A549 (cell line): ENCODE results near the gene DIP2C.

ENCODE experiments used
- CHD4 ChIP-seq: fragments of 200-600 bp; sonication (generic); IDR thresholded peaks from 2 replicates; pipeline ENCODE4 v1.6.1; 2016; ENCODE audit warnings: antibody characterized with exemption, mild to moderate bottlenecking, borderline replicate concordance
- MAZ ChIP-seq: fragments of 150-350 bp; IDR thresholded peaks from 2 replicates; pipeline ENCODE4 v1.6.1; 2014; ENCODE audit warnings: antibody characterized with exemption, low read depth, low read length, borderline replicate concordance
- POLR2A ChIP-seq: IDR thresholded peaks from 2 replicates; pipeline ENCODE4 v1.6.1; 2012; ENCODE audit warnings: mild to moderate bottlenecking, low read length
- REST ChIP-seq: fragments of 200-600 bp; sonication (generic); IDR thresholded peaks from 2 replicates; pipeline ENCODE4 v1.6.1; 2016; ENCODE audit warnings: antibody characterized with exemption, mild to moderate bottlenecking, moderate library complexity
- ZC3H11A ChIP-seq: fragments of 450-650 bp; IDR thresholded peaks from 2 replicates; pipeline ENCODE4 v1.6.1; 2014; ENCODE audit warnings: antibody characterized with exemption, mild to moderate bottlenecking
- ZSCAN20 ChIP-seq: fragments of 250-450 bp; sonication (Bioruptor Pico); IDR thresholded peaks from 2 replicates; pipeline ENCODE4 v1.8.0; 2022; ENCODE audit warnings: mild to moderate bottlenecking, moderate library complexity
- TF ChIP-seq, protein P1 (sequence below): fragments of 250-450 bp; sonication (Bioruptor Pico); IDR thresholded peaks from 2 replicates; pipeline ENCODE4 v1.5.0; 2021; ENCODE audit warnings: mild to moderate bottlenecking, moderate library complexity, borderline replicate concordance

GRCh38 chr10:500876-501275, 188.6 kb downstream of the DIP2C start:
- no peak for TF ChIP-seq ZSCAN20 (CRISPR knock-in tag)
- TF ChIP-seq ZC3H11A: no peak
- TF ChIP-seq CHD4: no peak
- TF ChIP-seq, protein P1, sequence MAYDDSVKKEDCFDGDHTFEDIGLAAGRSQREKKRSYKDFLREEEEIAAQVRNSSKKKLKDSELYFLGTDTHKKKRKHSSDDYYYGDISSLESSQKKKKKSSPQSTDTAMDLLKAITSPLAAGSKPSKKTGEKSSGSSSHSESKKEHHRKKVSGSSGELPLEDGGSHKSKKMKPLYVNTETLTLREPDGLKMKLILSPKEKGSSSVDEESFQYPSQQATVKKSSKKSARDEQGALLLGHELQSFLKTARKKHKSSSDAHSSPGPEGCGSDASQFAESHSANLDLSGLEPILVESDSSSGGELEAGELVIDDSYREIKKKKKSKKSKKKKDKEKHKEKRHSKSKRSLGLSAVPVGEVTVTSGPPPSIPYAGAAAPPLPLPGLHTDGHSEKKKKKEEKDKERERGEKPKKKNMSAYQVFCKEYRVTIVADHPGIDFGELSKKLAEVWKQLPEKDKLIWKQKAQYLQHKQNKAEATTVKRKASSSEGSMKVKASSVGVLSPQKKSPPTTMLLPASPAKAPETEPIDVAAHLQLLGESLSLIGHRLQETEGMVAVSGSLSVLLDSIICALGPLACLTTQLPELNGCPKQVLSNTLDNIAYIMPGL (CRISPR knock-in tag): no peak
- no peak for TF ChIP-seq POLR2A
- TF ChIP-seq MAZ: no peak
- no peak for TF ChIP-seq REST
